Effector memory CD4-positive, alpha-beta T cell (primary cell): ENCODE measurements around the gene APOL5.

Source experiments
- DNase-seq, 3 donors: peaks; one replicate each; pipeline ENCODE4 v3.0.0-alpha.2; 2020
- H3K27ac ChIP-seq: 2 replicates; pipeline ENCODE4 v1.7.0; 2013; ENCODE audit warnings: mild to moderate bottlenecking, low read length, moderate library complexity; ENCODE audit not compliant: insufficient read depth, poor library complexity, severe bottlenecking
- H3K27me3 ChIP-seq: replicated peaks from 2 replicates; pipeline ENCODE4 v1.7.0; 2013; ENCODE audit warnings: mild to moderate bottlenecking, low read length; ENCODE audit not compliant: insufficient read depth, control insufficient read depth, poor library complexity, severe bottlenecking
- H3K36me3 ChIP-seq: 2 replicates; pipeline ENCODE4 v1.7.0; 2013; ENCODE audit warnings: mild to moderate bottlenecking, low read length, moderate library complexity; ENCODE audit not compliant: control insufficient read depth, insufficient read depth
- H3K4me1 ChIP-seq: 2 replicates; pipeline ENCODE4 v1.7.0; 2013; ENCODE audit warnings: low read length, mild to moderate bottlenecking; ENCODE audit not compliant: control insufficient read depth, insufficient read depth, poor library complexity, severe bottlenecking
- H3K4me3 ChIP-seq: 2 replicates; pipeline ENCODE4 v1.7.0; 2013; ENCODE audit warnings: low read length, low read depth, mild to moderate bottlenecking; ENCODE audit not compliant: insufficient read depth, poor library complexity, severe bottlenecking
- H3K9me3 ChIP-seq: 2 replicates; pipeline ENCODE4 v1.7.0; 2013; ENCODE audit warnings: mild to moderate bottlenecking, low read length, moderate library complexity; ENCODE audit not compliant: control insufficient read depth

The APOL5 gene

DNA sequence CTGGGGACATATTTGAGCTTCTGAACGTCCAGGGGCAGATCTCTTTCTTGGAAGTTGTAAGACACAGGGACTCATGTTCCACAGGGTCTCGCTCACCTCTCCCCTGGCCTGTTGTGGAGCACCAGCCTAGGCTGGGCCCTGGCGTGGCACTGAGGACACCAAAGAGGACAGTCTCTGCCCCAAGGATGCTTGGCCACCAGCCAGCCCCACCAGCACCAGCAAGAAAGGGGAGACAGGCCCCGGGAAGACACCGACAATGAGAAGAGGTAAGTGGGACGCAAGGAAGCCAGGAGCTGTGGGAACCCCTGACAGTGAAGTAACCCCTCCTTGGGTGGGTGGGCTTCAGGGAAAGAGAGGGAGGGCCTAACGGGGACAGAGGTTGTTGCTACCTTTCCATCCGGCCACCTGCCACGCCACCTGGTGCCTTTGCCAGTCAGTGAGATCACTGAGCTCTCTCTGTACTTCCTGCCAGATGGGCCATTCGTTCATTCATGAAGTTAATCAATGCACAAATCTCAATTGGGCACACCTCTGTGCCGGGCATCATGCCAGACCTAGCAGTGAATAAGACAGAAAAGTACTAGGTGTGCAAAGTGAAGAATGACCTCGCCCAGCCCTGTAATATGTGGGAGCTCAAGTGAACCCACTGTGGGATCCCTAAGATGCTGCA lies 11.1 kb downstream of the APOL5 start:
- Histone ChIP-seq H3K4me3 (no peak overlapping the region), H3K4me1 (no peaks in the 10 kb centered on the region), H3K27ac (no peak overlapping the region), H3K36me3 (no peaks in the 10 kb centered on the region), H3K27me3 (no peaks in the 10 kb centered on the region), H3K9me3 (no peaks in the 10 kb centered on the region)
- no peak for DNase-seq

- no peaks in the 10 kb centered on the region for H3K4me1 ChIP-seq
- no peaks in the 10 kb centered on the region for H3K9me3 ChIP-seq
- no peak overlapping the region for H3K27ac ChIP-seq
- no peak overlapping the region for H3K4me3 ChIP-seq
- H3K36me3 ChIP-seq, result no peaks in the 10 kb centered on the region
- DNase-seq, result no peak
- H3K27me3 ChIP-seq, result no peaks in the 10 kb centered on the region
Observed at GRCh38 chr22:35729309-35729698, 11.6 kb downstream of the APOL5 start.

- no peak overlapping the region for H3K27ac ChIP-seq
- no peak overlapping the region for H3K4me3 ChIP-seq
- H3K36me3 ChIP-seq, result no peaks in the 10 kb centered on the region
- H3K27me3 ChIP-seq, result no peaks in the 10 kb centered on the region
- no peaks in the 10 kb centered on the region for H3K9me3 ChIP-seq
- H3K4me1 ChIP-seq, result no peaks in the 10 kb centered on the region
- DNase-seq, result no peak
Observed at GRCh38 chr22:35731321-35731720, 13.6 kb downstream of the APOL5 start.

DNA sequence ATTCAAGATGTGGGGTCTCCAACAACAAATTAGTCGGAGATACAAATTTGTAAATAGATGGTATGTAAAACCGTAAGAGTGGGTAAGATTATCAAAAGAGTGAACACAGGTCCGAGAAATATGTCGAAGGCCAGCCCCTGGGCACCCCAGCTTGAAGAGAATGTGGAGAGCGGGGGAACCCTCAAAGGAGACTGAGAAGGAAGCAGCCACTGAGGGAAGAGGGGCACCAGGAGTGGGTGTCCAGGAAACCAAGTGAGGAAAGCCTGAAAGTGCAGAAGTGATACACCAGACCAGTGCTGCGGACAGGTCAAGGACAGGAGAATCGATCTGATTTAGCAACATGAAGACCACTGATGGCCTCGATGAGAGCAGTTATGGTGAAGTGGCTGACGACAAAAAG lies 14.4 kb downstream of the APOL5 start:
- H3K9me3 ChIP-seq, result no peaks in the 10 kb centered on the region
- H3K4me3 ChIP-seq, result no peak overlapping the region
- no peaks in the 10 kb centered on the region for H3K36me3 ChIP-seq
- H3K27me3 ChIP-seq, result no peaks in the 10 kb centered on the region
- H3K4me1 ChIP-seq, result no peaks in the 10 kb centered on the region
- H3K27ac ChIP-seq, result no peak overlapping the region
- no peak for DNase-seq

DNA sequence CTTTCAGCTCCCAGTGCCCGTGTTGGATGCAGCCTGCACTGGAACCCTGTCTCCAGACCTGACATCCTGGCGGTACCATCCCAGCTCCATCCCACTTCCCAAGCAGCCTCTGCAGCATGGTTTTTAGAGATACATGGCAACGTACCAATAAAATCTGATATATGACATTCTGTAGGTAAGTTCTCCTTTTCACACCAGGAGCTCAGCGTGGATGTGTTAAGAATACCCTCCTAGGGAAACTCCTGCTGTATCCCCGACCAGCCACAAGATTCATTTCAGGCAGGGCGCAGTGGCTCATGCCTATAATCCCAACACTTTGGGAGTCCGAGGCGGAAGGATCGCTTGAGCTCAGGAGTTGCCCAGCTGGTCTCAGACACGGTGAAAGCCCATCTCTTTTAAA lies 15.4 kb downstream of the APOL5 start:
- H3K9me3 ChIP-seq, result no peaks in the 10 kb centered on the region
- no peaks in the 10 kb centered on the region for H3K4me1 ChIP-seq
- H3K4me3 ChIP-seq, result no peak overlapping the region
- H3K36me3 ChIP-seq, result no peaks in the 10 kb centered on the region
- no peak overlapping the region for H3K27ac ChIP-seq
- no peaks in the 10 kb centered on the region for H3K27me3 ChIP-seq
- no peak for DNase-seq

DNA sequence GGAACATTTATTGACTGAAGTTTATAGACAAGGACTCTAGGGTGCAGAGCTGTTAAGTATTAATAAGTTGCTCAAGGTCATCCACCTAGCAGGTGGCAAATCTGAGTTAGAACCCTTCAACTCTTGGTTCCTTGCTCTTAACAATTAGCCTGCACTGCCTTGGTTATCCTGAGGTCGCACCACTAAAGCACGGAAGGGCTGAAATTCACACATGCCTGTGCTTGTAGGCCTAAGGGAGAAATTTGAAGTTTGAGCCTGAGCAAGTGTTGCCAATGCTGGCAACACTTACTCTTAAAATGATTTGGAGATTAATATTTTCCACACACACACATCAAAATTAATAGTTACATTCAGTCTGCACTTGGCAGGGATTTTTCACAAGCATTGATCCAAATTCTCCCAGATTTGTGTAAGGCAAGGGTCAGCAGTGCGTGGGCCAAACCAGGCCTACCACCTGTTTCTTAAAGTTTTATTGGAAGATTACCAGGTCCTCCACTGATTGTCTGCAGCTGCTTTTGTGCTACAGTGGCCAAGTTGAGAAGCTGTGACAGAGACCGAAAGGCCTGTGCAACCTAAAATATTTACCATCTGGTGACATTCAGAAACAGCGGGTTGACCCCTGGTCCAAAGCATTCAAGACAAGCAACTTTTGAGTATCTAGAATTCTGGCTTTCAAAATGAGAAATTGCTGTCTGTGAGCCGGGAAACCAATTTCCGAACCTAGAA lies 16.3 kb downstream of the APOL5 start:
- no peak for DNase-seq
- Histone ChIP-seq H3K27me3 (no peaks in the 10 kb centered on the region), H3K4me1 (no peaks in the 10 kb centered on the region), H3K27ac (no peak overlapping the region), H3K36me3 (no peaks in the 10 kb centered on the region), H3K4me3 (no peak overlapping the region), H3K9me3 (no peaks in the 10 kb centered on the region)

- no peak overlapping the region for H3K27ac ChIP-seq
- no peak for DNase-seq
- no peaks in the 10 kb centered on the region for H3K9me3 ChIP-seq
- H3K4me3 ChIP-seq, result no peak overlapping the region
- H3K36me3 ChIP-seq, result no peaks in the 10 kb centered on the region
- H3K27me3 ChIP-seq, result no peaks in the 10 kb centered on the region
- no peaks in the 10 kb centered on the region for H3K4me1 ChIP-seq
Observed at GRCh38 chr22:35734517-35734827, 16.8 kb downstream of the APOL5 start.

DNA sequence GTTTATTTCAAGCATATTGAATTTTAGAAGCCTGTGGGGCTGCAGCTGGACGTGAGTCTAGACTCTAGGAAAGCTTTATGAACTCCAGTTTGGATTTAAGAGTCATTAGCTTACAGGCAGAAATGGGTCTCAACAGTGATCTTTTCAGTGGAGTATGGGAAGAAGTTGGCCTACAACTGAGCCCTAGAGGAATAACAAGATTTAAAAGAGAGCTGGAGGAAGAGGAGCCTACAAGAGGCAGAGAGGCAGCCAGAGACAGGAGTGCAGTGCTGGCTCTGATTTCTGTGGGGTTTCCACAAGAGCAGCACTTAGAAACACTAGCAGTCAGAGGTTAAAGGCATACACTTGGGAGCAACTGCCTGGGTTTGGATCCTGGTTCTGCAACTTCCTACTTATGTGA lies 17.9 kb downstream of the APOL5 start:
- Histone ChIP-seq H3K27ac (no peak overlapping the region), H3K27me3 (no peaks in the 10 kb centered on the region), H3K9me3 (no peaks in the 10 kb centered on the region), H3K4me1 (no peaks in the 10 kb centered on the region), H3K36me3 (no peaks in the 10 kb centered on the region), H3K4me3 (no peak overlapping the region)
- no peak for DNase-seq

GRCh38 chr22:35736166-35736565 lies 18.5 kb downstream of the APOL5 start:
- Histone ChIP-seq H3K27me3 (no peaks in the 10 kb centered on the region), H3K27ac (no peak overlapping the region), H3K4me3 (no peak overlapping the region), H3K36me3 (no peaks in the 10 kb centered on the region), H3K4me1 (no peaks in the 10 kb centered on the region), H3K9me3 (no peaks in the 10 kb centered on the region)
- DNase-seq, result no peak

DNA sequence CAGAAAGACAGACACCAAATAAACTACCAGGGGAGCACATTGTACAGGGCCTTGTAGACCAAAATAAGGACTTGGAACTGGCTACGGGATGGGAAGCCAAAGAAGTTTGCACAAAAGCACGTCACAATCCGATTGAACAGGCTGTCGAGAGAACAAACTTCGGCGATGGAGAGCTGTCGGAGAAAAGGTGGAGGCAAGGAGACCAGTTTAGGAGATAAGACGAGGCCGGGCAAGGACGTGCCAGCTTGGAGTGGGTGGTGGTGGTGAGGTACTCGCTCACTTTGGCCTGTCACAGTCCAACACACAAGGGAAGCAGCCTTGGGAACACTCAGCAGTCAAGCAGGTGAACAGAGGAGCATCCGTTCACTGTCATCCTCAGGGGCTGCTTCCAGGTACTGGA lies 19.0 kb downstream of the APOL5 start:
- no peaks in the 10 kb centered on the region for H3K36me3 ChIP-seq
- H3K4me3 ChIP-seq, result no peak overlapping the region
- H3K27ac ChIP-seq, result no peak overlapping the region
- no peaks in the 10 kb centered on the region for H3K27me3 ChIP-seq
- no peak for DNase-seq
- H3K9me3 ChIP-seq, result no peaks in the 10 kb centered on the region
- H3K4me1 ChIP-seq, result no peaks in the 10 kb centered on the region
